Ishikawa (cell line): ENCODE results near the gene ANGPTL5.

Source experiments
- CEBPB ChIP-seq: IDR thresholded peaks from 2 replicates; pipeline ENCODE4 v1.6.1; 2012
- CREB1 ChIP-seq: IDR thresholded peaks from 2 replicates; pipeline ENCODE4 v1.6.1; 2012; ENCODE audit warnings: low read depth
- EGR1 ChIP-seq: IDR thresholded peaks from 2 replicates; pipeline ENCODE4 v1.6.1; 2012
- EP300 ChIP-seq: IDR thresholded peaks from 2 replicates; pipeline ENCODE4 v1.6.1; 2012; ENCODE audit warnings: borderline replicate concordance
- FOXM1 ChIP-seq: IDR thresholded peaks from 2 replicates; pipeline ENCODE4 v1.6.1; 2012; ENCODE audit warnings: low read depth, borderline replicate concordance
- MAX ChIP-seq: IDR thresholded peaks from 2 replicates; pipeline ENCODE4 v1.6.1; 2012
- NFIC ChIP-seq: IDR thresholded peaks from 2 replicates; pipeline ENCODE4 v1.6.1; 2012
- RAD21 ChIP-seq: IDR thresholded peaks from 2 replicates; pipeline ENCODE4 v1.6.1; 2012; ENCODE audit warnings: low read depth
- REST ChIP-seq: IDR thresholded peaks from 2 replicates; pipeline ENCODE4 v1.6.1; 2012; ENCODE audit warnings: low read depth, mild to moderate bottlenecking
- TAF1 ChIP-seq: IDR thresholded peaks from 2 replicates; pipeline ENCODE4 v1.6.1; 2012; ENCODE audit warnings: low read depth, mild to moderate bottlenecking
- TCF12 ChIP-seq: IDR thresholded peaks from 2 replicates; pipeline ENCODE4 v1.6.1; 2012; ENCODE audit warnings: low read depth
- TEAD4 ChIP-seq: IDR thresholded peaks from 2 replicates; pipeline ENCODE4 v1.6.1; 2012
- USF1 ChIP-seq: IDR thresholded peaks from 2 replicates; pipeline ENCODE4 v1.6.1; 2012
- YY1 ChIP-seq: IDR thresholded peaks from 2 replicates; pipeline ENCODE4 v1.6.1; 2012; ENCODE audit warnings: low read depth
- ZBTB7A ChIP-seq: IDR thresholded peaks from 2 replicates; pipeline ENCODE4 v1.6.1; 2012; ENCODE audit warnings: low read depth

ANGPTL5 gene

GRCh38 chr11:101916422-101916821 is at the start of gene ANGPTL5:
Gene ANGPTL5, minus strand, starts transcription at chr11:101916522. Its CDS starts 8,613 bp downstream, at chr11:101907909.
- TF ChIP-seq CEBPB (no peak), NFIC (no peak), ZBTB7A (no peak), TCF12 (no peak), EGR1 (no peak)

DNA sequence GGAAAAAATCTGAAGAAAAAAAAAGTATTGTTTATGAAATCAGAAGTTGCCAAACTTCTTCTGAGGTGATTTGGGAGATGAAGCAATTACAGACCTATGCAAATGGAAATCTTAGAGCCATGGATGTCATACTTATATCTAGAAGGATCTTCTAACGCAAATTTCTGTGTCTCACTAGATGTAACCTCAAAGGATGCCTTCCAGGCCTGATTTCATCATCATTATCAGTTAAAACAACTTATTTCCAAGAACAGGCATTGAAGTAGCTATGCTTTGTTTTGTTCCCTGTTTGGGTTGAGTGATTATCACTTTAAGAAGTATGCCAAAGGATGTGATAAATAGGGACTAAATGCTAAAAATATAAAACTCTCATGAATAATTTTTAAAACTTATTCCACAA is 43.9 kb upstream of the ANGPTL5 start:
- TF ChIP-seq CREB1 (no peak), EGR1 (no peak), REST (no peak)

DNA sequence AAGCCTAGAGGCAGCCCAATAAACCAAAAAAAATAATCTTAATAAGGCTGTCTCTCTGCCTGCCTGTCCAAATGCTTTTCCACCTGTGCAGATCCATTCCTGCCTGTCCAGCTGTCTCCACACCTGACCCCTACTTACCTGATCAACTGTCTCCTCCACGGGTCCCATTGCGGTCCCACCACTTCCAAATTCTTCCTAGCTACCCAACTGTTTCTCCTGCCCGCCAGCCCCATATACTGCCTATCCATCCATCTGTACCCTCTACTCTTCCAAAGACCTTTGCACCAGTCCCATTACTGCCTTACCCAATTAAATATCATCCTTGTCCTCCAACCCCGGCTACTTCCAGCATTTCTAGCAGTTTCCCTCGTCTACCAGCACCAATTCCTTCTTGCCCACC is 39.4 kb upstream of the ANGPTL5 start:
- TF ChIP-seq RAD21, result no peak
- TF ChIP-seq TAF1, result no peak
- TF ChIP-seq TCF12, result no peak
- TF ChIP-seq REST, result no peak
- no peak for TF ChIP-seq EGR1
- TF ChIP-seq CREB1, result no peak
- no peak for TF ChIP-seq NFIC
- no peak for TF ChIP-seq TEAD4
- TF ChIP-seq ZBTB7A, result no peak
- no peak for TF ChIP-seq CEBPB
- TF ChIP-seq EP300, result no peak
- no peak for TF ChIP-seq YY1
- TF ChIP-seq FOXM1, result no peak
- no peak for TF ChIP-seq USF1
- no peak for TF ChIP-seq MAX

DNA sequence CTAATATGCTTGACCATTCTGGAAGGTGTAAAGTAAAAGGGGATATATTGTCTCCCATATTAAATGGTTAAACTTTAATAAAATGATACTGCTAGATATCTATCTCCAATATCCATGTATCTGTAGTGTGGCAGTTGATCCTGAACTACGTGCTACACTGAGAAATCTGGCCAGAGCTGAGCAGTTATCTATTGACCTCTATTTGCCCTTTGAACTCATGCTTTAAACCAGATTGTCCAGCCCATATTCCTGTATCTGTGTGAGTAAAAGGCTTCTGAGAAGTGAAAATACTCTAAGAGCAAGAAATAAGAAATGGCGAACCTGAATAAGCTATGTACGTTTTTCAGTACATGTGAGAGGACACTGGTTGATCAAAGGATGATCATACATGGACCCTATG is 39.0 kb upstream of the ANGPTL5 start:
- TF ChIP-seq REST (no peak), RAD21 (no peak), TCF12 (no peak), FOXM1 (no peak), EP300 (no peak), TEAD4 (no peak), CEBPB (no peak), MAX (no peak), NFIC (no peak), YY1 (no peak), EGR1 (no peak), TAF1 (no peak), CREB1 (no peak), USF1 (no peak), ZBTB7A (no peak)

GRCh38 chr11:101949680-101950220 is 33.4 kb upstream of the ANGPTL5 start:
- TF ChIP-seq CEBPB (no peak), REST (peak; percentile 59), RAD21 (no peak), CREB1 (no peak)
